ENCODE measurements around the gene CACNG4.
"Not testable (repeated sequence)": the region's sequence is repeated elsewhere in the genome, so short reads cannot be mapped to it uniquely, and the experiment has no call there.

Gene CACNG4

GRCh38 chr17:66966298-66966697 lies 1.8 kb downstream of the CACNG4 start:
- DNase-seq = no peak

GRCh38 chr17:66966704-66967418 lies 2.4 kb downstream of the CACNG4 start:
- no peak for DNase-seq

GRCh38 chr17:66967837-66968543 lies 3.5 kb downstream of the CACNG4 start:
- DNase-seq = no peak

- DNase-seq = no peak
Measured at GRCh38 chr17:66968916-66969315, 4.4 kb downstream of the CACNG4 start.

GRCh38 chr17:66970140-66970539 lies 5.6 kb downstream of the CACNG4 start:
- DNase-seq = no peak

GRCh38 chr17:66970797-66971196 lies 6.3 kb downstream of the CACNG4 start:
- DNase-seq = no peak

GRCh38 chr17:66971264-66971663 lies 6.8 kb downstream of the CACNG4 start:
- no peak for DNase-seq

GRCh38 chr17:66971730-66972441 lies 7.4 kb downstream of the CACNG4 start:
- no peak for DNase-seq

- DNase-seq = not testable (repeated sequence)
Measured at GRCh38 chr17:66972442-66972830, 7.9 kb downstream of the CACNG4 start.

GRCh38 chr17:66975188-66975587 lies 10.7 kb downstream of the CACNG4 start:
- DNase-seq = no peak

- no peak for DNase-seq
Measured at GRCh38 chr17:66975614-66976378, 11.3 kb downstream of the CACNG4 start.

GRCh38 chr17:66976379-66976663 lies 11.8 kb downstream of the CACNG4 start:
- no peak for DNase-seq

GRCh38 chr17:66976781-66977201 lies 12.3 kb downstream of the CACNG4 start:
- no peak for DNase-seq

GRCh38 chr17:66978514-66979061 lies 14.1 kb downstream of the CACNG4 start:
- no peak for DNase-seq

- no peak for DNase-seq
Measured at GRCh38 chr17:66980896-66981295, 16.4 kb downstream of the CACNG4 start.

GRCh38 chr17:66981983-66982508 lies 17.5 kb downstream of the CACNG4 start:
- no peak for DNase-seq

GRCh38 chr17:66983414-66984021 lies 19.0 kb downstream of the CACNG4 start:
- DNase-seq = no peak

- DNase-seq = no peak
Measured at GRCh38 chr17:66984730-66985129, 20.2 kb downstream of the CACNG4 start.

GRCh38 chr17:66985338-66986237 lies 21.1 kb downstream of the CACNG4 start:
- DNase-seq = no peak

GRCh38 chr17:66986659-66987058 lies 22.2 kb downstream of the CACNG4 start:
- DNase-seq = no peak

GRCh38 chr17:66987059-66987616 lies 22.6 kb downstream of the CACNG4 start:
- no peak for DNase-seq

All from NCI-H446 treated with DMSO at 0.1 percent for 48 hours (cell line).